GM21717 (cell line): ENCODE measurements around the gene KRTAP4-6.
"Not testable (repeated sequence)": the region's sequence is repeated elsewhere in the genome, so short reads cannot be mapped to it uniquely, and the experiment has no call there.

ENCODE experiments used
- ATAC-seq: cut with Tn5 transposase; IDR thresholded peaks from one replicate; pipeline ENCODE4 v1.9.1; 2021; ENCODE audit warnings: mild to moderate bottlenecking, moderate library complexity; ENCODE audit not compliant: unreplicated experiment

KRTAP4-6 gene

GRCh38 chr17:41147531-41148204 lies 7.3 kb upstream of the KRTAP4-6 start:
- ATAC-seq: no peak

- no peak for ATAC-seq
Measured at GRCh38 chr17:41145261-41145660, 4.9 kb upstream of the KRTAP4-6 start.

- no peak for ATAC-seq
Measured at GRCh38 chr17:41144846-41145245, 4.5 kb upstream of the KRTAP4-6 start.

GRCh38 chr17:41141361-41141760 lies 1.0 kb upstream of the KRTAP4-6 start:
- no peak for ATAC-seq

- not testable (repeated sequence) for ATAC-seq
Measured at GRCh38 chr17:41139865-41140264, 479 bp downstream of the KRTAP4-6 start.

- ATAC-seq: no peak
Measured at GRCh38 chr17:41133880-41134735, 6.2 kb downstream of the KRTAP4-6 start.

GRCh38 chr17:41131979-41132378 lies 8.4 kb downstream of the KRTAP4-6 start:
- no peak for ATAC-seq

GRCh38 chr17:41127371-41127770 lies 13.0 kb downstream of the KRTAP4-6 start:
- no peak for ATAC-seq

- ATAC-seq: no peak
Measured at GRCh38 chr17:41126412-41126811, 13.9 kb downstream of the KRTAP4-6 start.

- no peak for ATAC-seq
Measured at GRCh38 chr17:41125064-41125463, 15.3 kb downstream of the KRTAP4-6 start.

- ATAC-seq: not testable (repeated sequence)
Measured at GRCh38 chr17:41123991-41124371, 16.4 kb downstream of the KRTAP4-6 start, which contains the start of gene KRTAP4-12. TSS of gene KRTAP4-12 (minus strand) at chr17:41124182. CDS start at chr17:41124122, 60 bp downstream.

- not testable (repeated sequence) for ATAC-seq
Measured at GRCh38 chr17:41123292-41123990, 16.9 kb downstream of the KRTAP4-6 start.

- ATAC-seq: no peak
Measured at GRCh38 chr17:41121742-41122141, 18.6 kb downstream of the KRTAP4-6 start.

GRCh38 chr17:41119696-41120690 lies 20.4 kb downstream of the KRTAP4-6 start:
- not testable (repeated sequence) for ATAC-seq

- ATAC-seq: no peak
Measured at GRCh38 chr17:41118721-41119120, 21.6 kb downstream of the KRTAP4-6 start.

- not testable (repeated sequence) for ATAC-seq
Measured at GRCh38 chr17:41117846-41118386, 22.4 kb downstream of the KRTAP4-6 start, which contains the start of gene KRTAP4-11. TSS of gene KRTAP4-11 (minus strand) at chr17:41118373. CDS start at chr17:41118315, 58 bp downstream.

GRCh38 chr17:41116297-41116696 lies 24.0 kb downstream of the KRTAP4-6 start:
- no peak for ATAC-seq

GRCh38 chr17:41111151-41111885 lies 29.0 kb downstream of the KRTAP4-6 start:
- ATAC-seq: no peak
